GM12878 (cell line): ENCODE data around the gene HSP90AB1. TPM values are rescaled to one million over a fixed set of nuclear protein-coding genes. Genes with fewer than 3 reads are reported as not detected.

Experiments
- ATAC-seq: fragments of 200-7000 bp; cut with Tn5 transposase; 3 replicates; pipeline ENCODE4 v1.9.1; 2020; ENCODE audit warnings: mild to moderate bottlenecking, moderate library complexity
- BruUV-seq: library from RNA; stranded (reverse); fragments of 400-500 nt; replicated peaks from 2 replicates; lab custom pipeline; 2021; lab: Mats Ljungman, UMichigan
- CTCF ChIA-PET: fragments of 300-600 bp; sonication (Branson Sonifier 250); formaldehyde crosslinking; extraction: SDS; loops from one replicate; lab custom pipeline; 2021; ENCODE audit warnings: inconsistent platforms; lab: Yijun Ruan, JAX
- POLR2A ChIA-PET: fragments of 350-600 bp; formaldehyde crosslinking; extraction: SDS; loops from one replicate; lab custom pipeline; 2021; ENCODE audit warnings: inconsistent platforms; lab: Charles Lee
- RAD21 ChIA-PET: fragments of 300-600 bp; sonication (Branson Sonifier 250); formaldehyde crosslinking; loops from one replicate; lab custom pipeline; 2023; ENCODE audit warnings: antibody characterized with exemption; ENCODE audit not compliant: unreplicated experiment; lab: Charles Lee
- SMC1A ChIA-PET: fragments of 300-600 bp; sonication (Branson Sonifier 250); formaldehyde crosslinking; loops from one replicate; lab custom pipeline; 2023; ENCODE audit not compliant: unreplicated experiment, uncharacterized antibody; lab: Charles Lee
- DNase-seq: peaks from one replicate; pipeline ENCODE4 v3.0.0-alpha.2; 2011; ENCODE audit warnings: low read depth, low spot score
- FAIRE-seq: peaks from 3 replicates; lab custom pipeline; 2011; peaks lifted over from hg19 to GRCh38; lab: Jason Lieb, UNC
- H2AFZ ChIP-seq: 2 replicates; pipeline ENCODE4 v1.6.0; 2011; ENCODE audit warnings: low read depth, low read length, control low read depth; ENCODE audit not compliant: control insufficient read depth
- H3K27ac ChIP-seq: 2 replicates; pipeline ENCODE4 v1.5.1; 2011; ENCODE audit warnings: control low read depth; ENCODE audit not compliant: control insufficient read depth, insufficient read depth
- H3K27me3 ChIP-seq, 2 experiments: replicated peaks in 1 of 2; 2 replicates each; pipeline versions ENCODE4 v1.6.0 to v1.6.1; 2011; ENCODE audit warnings: low read length in 1 of 2; ENCODE audit not compliant: control insufficient read depth in 2 of 2, insufficient read depth in 2 of 2
- H3K36me3 ChIP-seq, 2 experiments: 2 replicates each; pipeline ENCODE4 v1.5.1; 2011; ENCODE audit warnings: low read length in 1 of 2; ENCODE audit not compliant: control insufficient read depth in 2 of 2, insufficient read depth in 2 of 2
- H3K4me1 ChIP-seq: 2 replicates; pipeline ENCODE4 v1.6.1; 2011; ENCODE audit warnings: mild to moderate bottlenecking, low read length, moderate library complexity, mixed read lengths; ENCODE audit not compliant: control insufficient read depth, insufficient read depth
- H3K4me2 ChIP-seq: 2 replicates; pipeline ENCODE4 v1.6.0; 2011; ENCODE audit warnings: control low read depth; ENCODE audit not compliant: control insufficient read depth, insufficient read depth
- H3K4me3 ChIP-seq: fragments of 200-600 bp; sonication (generic); 2 replicates; pipeline ENCODE4 v1.5.1; 2016
- H3K79me2 ChIP-seq: 2 replicates; pipeline ENCODE4 v1.6.0; 2011; ENCODE audit warnings: low read length; ENCODE audit not compliant: control insufficient read depth, insufficient read depth
- H3K9ac ChIP-seq: 2 replicates; pipeline ENCODE4 v1.8.0; 2011; ENCODE audit warnings: low read length, control low read depth, mixed read lengths; ENCODE audit not compliant: control insufficient read depth, insufficient read depth
- H3K9me3 ChIP-seq: replicated peaks from 3 replicates; pipeline ENCODE4 v1.5.1; 2011; ENCODE audit warnings: mild to moderate bottlenecking, low read length; ENCODE audit not compliant: control insufficient read depth, insufficient read depth
- H4K20me1 ChIP-seq: 2 replicates; pipeline ENCODE4 v1.6.0; 2011; ENCODE audit not compliant: control insufficient read depth, insufficient read depth
- CHD1 ChIP-seq: IDR thresholded peaks from 2 replicates; pipeline ENCODE4 v1.6.1; 2012; ENCODE audit warnings: low read depth, low read length, improper control_type of control experiment
- FOXM1 ChIP-seq: IDR thresholded peaks from 2 replicates; pipeline ENCODE4 v1.6.1; 2012; ENCODE audit warnings: low read depth, mild to moderate bottlenecking, inconsistent platforms, low read length, moderate library complexity
- JUNB ChIP-seq: IDR thresholded peaks from 2 replicates; pipeline ENCODE4 v1.6.1; 2016; ENCODE audit warnings: antibody characterized with exemption, mild to moderate bottlenecking
- JUND ChIP-seq: IDR thresholded peaks from 2 replicates; pipeline ENCODE4 v1.6.1; 2012; ENCODE audit warnings: low read depth, mild to moderate bottlenecking, low read length, improper control_type of control experiment, moderate library complexity
- RB1 ChIP-seq: fragments of 450-650 bp; formaldehyde crosslinking; IDR thresholded peaks from 2 replicates; pipeline ENCODE4 v1.6.1; 2017; ENCODE audit warnings: mild to moderate bottlenecking, borderline replicate concordance
- RCOR1 ChIP-seq: conservative IDR thresholded peaks from 2 replicates; pipeline ENCODE4 v1.6.1; 2012; ENCODE audit warnings: low read depth, low read length, improper control_type of control experiment
- SP1 ChIP-seq: IDR thresholded peaks from one replicate; pipeline ENCODE4 v1.6.1; 2011; ENCODE audit warnings: low read depth, low read length
- SUZ12 ChIP-seq: fragments of 200-600 bp; sonication (generic); IDR thresholded peaks from one replicate; pipeline ENCODE4 v1.6.1; 2018; ENCODE audit warnings: antibody characterized with exemption, mild to moderate bottlenecking; ENCODE audit not compliant: unreplicated experiment
- ZNF592 ChIP-seq: fragments of 450-650 bp; IDR thresholded peaks from 2 replicates; pipeline ENCODE4 v1.6.1; 2017; ENCODE audit warnings: mild to moderate bottlenecking, moderate library complexity
- ZNF622 ChIP-seq: fragments of 450-650 bp; IDR thresholded peaks from 2 replicates; pipeline ENCODE4 v1.6.1; 2017; ENCODE audit warnings: mild to moderate bottlenecking, inconsistent platforms
- WGBS: methylation state at CpG from one replicate; pipeline ENCODE4 v1.1.6; 2016; ENCODE audit warnings: low lambda C conversion rate; ENCODE audit not compliant: insufficient replicate concordance, insufficient coverage; ENCODE audit errors: missing lambda C conversion rate; 5-methylcytosine and 5-hydroxymethylcytosine counted together
- in situ Hi-C: fragments of 300-500 bp; cut with MboI; formaldehyde crosslinking; loops from 9 replicates; pipeline ENCODE4 v1.14.3; 2018; ENCODE audit warnings: mixed read lengths
- intact Hi-C: fragments of 100-400 bp; cut with micrococcal nuclease; formaldehyde crosslinking; loops from one replicate; pipeline ENCODE4 v1.14.2; 2022; ENCODE audit not compliant: unreplicated experiment
- polyA plus RNA-seq, 11 experiments: library from polyadenylated mRNA; depleted of rRNA in 4 of 11; unstranded in 6 of 11; stranded (reverse) in 5 of 11; fragments of >200 nt; fragmentation: Nextera tagmentation in 4 of 11; fragmentation: Illumina TruSeq in 1 of 11; extraction: Ambion mirVana in 4 of 11; extraction: Trizol in 1 of 11; gene quantifications; 1 replicate in 1 of 11; 2 replicates in 10 of 11; pipeline versions ENCODE4 v1.2.1 to v1.2.3, GENCODE V29; 2011 to 2016; ENCODE audit warnings: inconsistent platforms in 2 of 11, missing spikeins in 2 of 11, low read depth in 1 of 11
- total RNA-seq, 4 experiments: library from RNA; depleted of rRNA in 3 of 4; stranded (reverse); fragments of >200 nt in 3 of 4; fragmentation: Illumina TruSeq in 1 of 4; extraction: Trizol in 1 of 4; gene quantifications; 2 replicates each; pipeline versions ENCODE4 v1.2.1 to v1.2.3, GENCODE V29; 2013 to 2021
- TF ChIP-seq, protein P1 (sequence below): IDR thresholded peaks from 2 replicates; pipeline ENCODE4 v1.6.1; 2012; ENCODE audit warnings: low read depth, low read length, improper control_type of control experiment
- TF ChIP-seq, protein P2 (sequence below): fragments of 450-650 bp; IDR thresholded peaks from 2 replicates; pipeline ENCODE4 v1.6.1; 2014; ENCODE audit warnings: mild to moderate bottlenecking

The HSP90AB1 gene
- total and polyA plus RNA-seq, 10 of the 15 experiments (the other 5 are each of a cell fraction or from before 2014, with no cell fraction given), result 988 to 1,682 (median 1,146) TPM

- TF ChIP-seq JUNB (no peak), ZNF592 (no peak), JUND (no peak), ZNF622 (no peak), SP1 (no peak), CHD1 (no peak), FOXM1 (no peak), RCOR1 (no peak), SUZ12 (no peak), RB1 (no peak)
- TF ChIP-seq, protein P1, sequence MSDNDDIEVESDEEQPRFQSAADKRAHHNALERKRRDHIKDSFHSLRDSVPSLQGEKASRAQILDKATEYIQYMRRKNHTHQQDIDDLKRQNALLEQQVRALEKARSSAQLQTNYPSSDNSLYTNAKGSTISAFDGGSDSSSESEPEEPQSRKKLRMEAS, result no peak
- TF ChIP-seq, protein P2, sequence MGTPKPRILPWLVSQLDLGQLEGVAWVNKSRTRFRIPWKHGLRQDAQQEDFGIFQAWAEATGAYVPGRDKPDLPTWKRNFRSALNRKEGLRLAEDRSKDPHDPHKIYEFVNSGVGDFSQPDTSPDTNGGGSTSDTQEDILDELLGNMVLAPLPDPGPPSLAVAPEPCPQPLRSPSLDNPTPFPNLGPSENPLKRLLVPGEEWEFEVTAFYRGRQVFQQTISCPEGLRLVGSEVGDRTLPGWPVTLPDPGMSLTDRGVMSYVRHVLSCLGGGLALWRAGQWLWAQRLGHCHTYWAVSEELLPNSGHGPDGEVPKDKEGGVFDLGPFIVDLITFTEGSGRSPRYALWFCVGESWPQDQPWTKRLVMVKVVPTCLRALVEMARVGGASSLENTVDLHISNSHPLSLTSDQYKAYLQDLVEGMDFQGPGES, result no peak
- CTCF ChIA-PET, result interaction anchor here (1.5 to 6.0 kb wide), 6 partner anchors 11 to 52 kb away, joined by 4 to 95 read pairs (median 23); partner anchors contain the start of gene HSP90AB1
- POLR2A ChIA-PET, result interaction anchor here (0.5 to 2.9 kb wide), 5 partner anchors 10 to 592 kb away, joined by 3 to 27 read pairs (median 4); no protein-coding TSS in a partner anchor
- Histone ChIP-seq H2AFZ (no peak overlapping the region), H4K20me1 (no peaks in the 10 kb centered on the region), H3K79me2 (peaks cover 31% of the 10 kb centered on the region), H3K4me1 (peaks cover 22% of the 10 kb centered on the region), H3K4me3 (peak overlapping the region; percentile 83; the same call in 1 of the 2 replicates), H3K27me3 (no peaks in the 10 kb centered on the region), H3K36me3 (peaks cover 0 to 10% of the 10 kb centered on the region in 2 experiments; a peak in 2 of 4 replicates), H3K9ac (peak overlapping the region; percentile 17; the same call in 1 of the 2 replicates), H3K27ac (no peak overlapping the region), H3K4me2 (peak overlapping the region; percentile 56; the same call in 1 of the 2 replicates), H3K9me3 (no peaks in the 10 kb centered on the region)
- SMC1A ChIA-PET, result interaction anchor here (0.6 to 2.3 kb wide), 5 partner anchors 9 to 53 kb away, joined by 3 to 18 read pairs (median 6); no protein-coding TSS in a partner anchor
- BruUV-seq, result no TSS peak
- no peak for DNase-seq
- intact Hi-C loops, result no loop called here
- in situ Hi-C loops, result no loop called here
- WGBS, result 89% methylated on average over 8 of the region's 8 CpGs
- ATAC-seq, result no peak
- RAD21 ChIA-PET, result interaction anchor here (3.0 to 4.5 kb wide), 2 partner anchors 9 to 53 kb away, joined by 21 to 23 read pairs; no protein-coding TSS in a partner anchor
- FAIRE-seq, result no peak
These were observed 21.1 kb upstream of the HSP90AB1 start for GRCh38 chr6:44225579-44226325.
